ENCODE results near the gene TCTN2. TPM values are rescaled to one million over a fixed set of nuclear protein-coding genes. Genes with fewer than 3 reads are reported as not detected.

The TCTN2 gene
- total RNA-seq, 1 experiment from 2014 or later = 9.6 TPM

GRCh38 chr12:123696207-123696606 is 25.3 kb downstream of the TCTN2 start:
- CTCF ChIA-PET = interaction anchor here (0.7 kb wide), 1 partner anchor 331 kb away, joined by 3 read pairs; no protein-coding TSS in a partner anchor
- intact Hi-C loops (cut with micrococcal nuclease; ENCODE audit: unreplicated experiment) = no loop called here
- POLR2A ChIA-PET (ENCODE audit: low non-redundant PET) = no interaction called here

GRCh38 chr12:123696646-123697045 is 25.7 kb downstream of the TCTN2 start:
- Histone ChIP-seq H3K36me3 (ENCODE audit: insufficient read depth, low read length, poor library complexity, severe bottlenecking) (peaks cover 4% of the 10 kb centered on the region), H3K4me1 (ENCODE audit: insufficient read depth, low read length, poor library complexity, severe bottlenecking) (no peaks in the 10 kb centered on the region), H3K9me3 (ENCODE audit: low read depth, low read length, poor library complexity, severe bottlenecking) (no peaks in the 10 kb centered on the region), H3K4me3 (ENCODE audit: low read depth, low read length, poor library complexity, severe bottlenecking) (no peak overlapping the region), H3K27me3 (replicated peaks; ENCODE audit: insufficient read depth, low read depth, low read length, poor library complexity) (no peaks in the 10 kb centered on the region), H3K27ac (ENCODE audit: low read depth, low read length, poor library complexity, severe bottlenecking) (no peak overlapping the region)
- ChIA-PET POLR2A (ENCODE audit: low non-redundant PET) (no interaction called here), CTCF (interaction anchor here (0.7 kb wide), 1 partner anchor 331 kb away, joined by 3 read pairs; no protein-coding TSS in a partner anchor)
- no TSS peak for BruUV-seq (replicated peaks)
- no peak for TF ChIP-seq CTCF (conservative IDR thresholded peaks at IDR 0.05; ENCODE audit: low read depth, low read length)
- TF ChIP-seq EZH2 (IDR thresholded peaks at IDR 0.05; ENCODE audit: borderline replicate concordance, low read depth, low read length, poor library complexity, severe bottlenecking) = no peak
- intact Hi-C loops (cut with micrococcal nuclease; ENCODE audit: unreplicated experiment) = no loop called here
- no peak for DNase-seq (ENCODE audit: low spot score)

More at GRCh38 chr12:123696207-123696606, 25.3 kb downstream of the TCTN2 start:
- peaks cover 4% of the 10 kb centered on the region for H3K36me3 ChIP-seq (ENCODE audit: insufficient read depth, low read length, poor library complexity, severe bottlenecking)
- no peak overlapping the region for H3K4me3 ChIP-seq (ENCODE audit: low read depth, low read length, poor library complexity, severe bottlenecking)
- BruUV-seq (replicated peaks) = no TSS peak
- H3K27ac ChIP-seq (ENCODE audit: low read depth, low read length, poor library complexity, severe bottlenecking) = no peak overlapping the region
- H3K9me3 ChIP-seq (ENCODE audit: low read depth, low read length, poor library complexity, severe bottlenecking) = no peaks in the 10 kb centered on the region
- H3K4me1 ChIP-seq (ENCODE audit: insufficient read depth, low read length, poor library complexity, severe bottlenecking) = no peaks in the 10 kb centered on the region
- H3K27me3 ChIP-seq (replicated peaks; ENCODE audit: insufficient read depth, low read depth, low read length, poor library complexity) = no peaks in the 10 kb centered on the region
- no peak for TF ChIP-seq CTCF (conservative IDR thresholded peaks at IDR 0.05; ENCODE audit: low read depth, low read length)
- no peak for TF ChIP-seq EZH2 (IDR thresholded peaks at IDR 0.05; ENCODE audit: borderline replicate concordance, low read depth, low read length, poor library complexity, severe bottlenecking)
- DNase-seq (ENCODE audit: low spot score) = no peak

- no TSS peak for BruUV-seq (replicated peaks)
- H3K4me3 ChIP-seq (ENCODE audit: low read depth, low read length, poor library complexity, severe bottlenecking) = no peak overlapping the region
- intact Hi-C loops (cut with micrococcal nuclease; ENCODE audit: unreplicated experiment) = no loop called here
- CTCF ChIA-PET = no interaction called here
- peaks cover 1% of the 10 kb centered on the region for H3K36me3 ChIP-seq (ENCODE audit: insufficient read depth, low read length, poor library complexity, severe bottlenecking)
- H3K4me1 ChIP-seq (ENCODE audit: insufficient read depth, low read length, poor library complexity, severe bottlenecking) = no peaks in the 10 kb centered on the region
- no peak overlapping the region for H3K27ac ChIP-seq (ENCODE audit: low read depth, low read length, poor library complexity, severe bottlenecking)
- TF ChIP-seq CTCF (conservative IDR thresholded peaks at IDR 0.05; ENCODE audit: low read depth, low read length) = no peak
- no peak for TF ChIP-seq EZH2 (IDR thresholded peaks at IDR 0.05; ENCODE audit: borderline replicate concordance, low read depth, low read length, poor library complexity, severe bottlenecking)
- no peaks in the 10 kb centered on the region for H3K27me3 ChIP-seq (replicated peaks; ENCODE audit: insufficient read depth, low read depth, low read length, poor library complexity)
- no peaks in the 10 kb centered on the region for H3K9me3 ChIP-seq (ENCODE audit: low read depth, low read length, poor library complexity, severe bottlenecking)
- DNase-seq (ENCODE audit: low spot score) = peak; percentile 37
- POLR2A ChIA-PET (ENCODE audit: low non-redundant PET) = no interaction called here
These were observed 35.0 kb downstream of the TCTN2 start for GRCh38 chr12:123705935-123706334.
